Peyer's patch (tissue), 4 donors: ENCODE results near the gene DNER.

Experiments used
- POLR2A ChIP-seq, 2 donors: fragments of 450-650 bp; IDR thresholded peaks; one replicate each; pipeline ENCODE4 v1.5.1; 2017; ENCODE audit warnings: antibody characterized with exemption in 2 of 2, mild to moderate bottlenecking in 2 of 2, moderate library complexity in 2 of 2
- TF ChIP-seq, protein P1 (sequence below), 6 experiments: fragments of 450-650 bp in 4 of 6; fragments of 200-600 bp in 2 of 6; sonication (generic) in 1 of 6; IDR thresholded peaks; one replicate each; pipeline ENCODE4 v1.5.1; 2017 to 2019; ENCODE audit warnings: antibody characterized with exemption in 6 of 6, mild to moderate bottlenecking in 3 of 6, moderate library complexity in 1 of 6

DNA sequence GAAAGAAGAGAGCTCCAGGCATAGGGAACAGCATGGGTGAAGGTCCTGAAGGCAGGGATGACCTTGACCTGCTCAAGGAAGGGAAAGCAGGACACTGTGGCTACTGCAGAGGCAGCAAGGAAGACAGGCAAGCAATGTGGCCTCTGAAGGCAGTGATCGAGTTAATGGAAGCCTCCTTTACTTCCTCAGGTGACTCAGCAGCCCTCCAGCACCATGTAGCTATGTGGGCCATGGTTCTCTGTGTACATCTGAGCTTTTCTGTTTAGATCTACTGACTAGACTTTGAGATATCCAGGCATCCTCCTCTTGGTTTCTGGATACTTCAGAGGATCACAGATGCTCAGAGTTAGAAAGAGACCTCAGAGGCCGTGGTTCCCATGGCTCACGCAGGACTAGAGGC lies 336.0 kb downstream of the DNER start:
- TF ChIP-seq, protein P1, sequence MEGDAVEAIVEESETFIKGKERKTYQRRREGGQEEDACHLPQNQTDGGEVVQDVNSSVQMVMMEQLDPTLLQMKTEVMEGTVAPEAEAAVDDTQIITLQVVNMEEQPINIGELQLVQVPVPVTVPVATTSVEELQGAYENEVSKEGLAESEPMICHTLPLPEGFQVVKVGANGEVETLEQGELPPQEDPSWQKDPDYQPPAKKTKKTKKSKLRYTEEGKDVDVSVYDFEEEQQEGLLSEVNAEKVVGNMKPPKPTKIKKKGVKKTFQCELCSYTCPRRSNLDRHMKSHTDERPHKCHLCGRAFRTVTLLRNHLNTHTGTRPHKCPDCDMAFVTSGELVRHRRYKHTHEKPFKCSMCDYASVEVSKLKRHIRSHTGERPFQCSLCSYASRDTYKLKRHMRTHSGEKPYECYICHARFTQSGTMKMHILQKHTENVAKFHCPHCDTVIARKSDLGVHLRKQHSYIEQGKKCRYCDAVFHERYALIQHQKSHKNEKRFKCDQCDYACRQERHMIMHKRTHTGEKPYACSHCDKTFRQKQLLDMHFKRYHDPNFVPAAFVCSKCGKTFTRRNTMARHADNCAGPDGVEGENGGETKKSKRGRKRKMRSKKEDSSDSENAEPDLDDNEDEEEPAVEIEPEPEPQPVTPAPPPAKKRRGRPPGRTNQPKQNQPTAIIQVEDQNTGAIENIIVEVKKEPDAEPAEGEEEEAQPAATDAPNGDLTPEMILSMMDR (IDR thresholded peaks at IDR 0.05): no peak
- TF ChIP-seq POLR2A (IDR thresholded peaks at IDR 0.05): no peak
